GM12801 (cell line): ENCODE results near the gene GIT1.

Source experiments
- CTCF ChIP-seq: IDR thresholded peaks from one replicate; pipeline ENCODE4 v1.5.1; 2011; ENCODE audit warnings: control low read depth; ENCODE audit not compliant: insufficient read length; ENCODE audit errors: extremely low read depth

GIT1 gene

GRCh38 chr17:29563816-29564215, 25.6 kb downstream of the GIT1 start:
- no peak for TF ChIP-seq CTCF

- no peak for TF ChIP-seq CTCF
Observed at GRCh38 chr17:29562615-29563014, 26.8 kb downstream of the GIT1 start.

GRCh38 chr17:29561554-29562517, 27.6 kb downstream of the GIT1 start:
- TF ChIP-seq CTCF = no peak

GRCh38 chr17:29560316-29560715, 29.1 kb downstream of the GIT1 start:
- TF ChIP-seq CTCF = no peak

- TF ChIP-seq CTCF = no peak
Observed at GRCh38 chr17:29559640-29560039, 29.8 kb downstream of the GIT1 start.

GRCh38 chr17:29557739-29558116, 31.7 kb downstream of the GIT1 start:
- TF ChIP-seq CTCF = no peak

GRCh38 chr17:29557085-29557738, 32.2 kb downstream of the GIT1 start:
- no peak for TF ChIP-seq CTCF
